GM20000 (cell line): Measurements from ENCODE around the gene FANK1.

ENCODE experiments used
- DNase-seq: peaks from one replicate; pipeline ENCODE4 v3.0.0; 2012; ENCODE audit warnings: low spot score
- TF ChIP-seq, protein P1 (sequence below): IDR thresholded peaks from 2 replicates; pipeline ENCODE4 v1.5.1; 2012; ENCODE audit warnings: mild to moderate bottlenecking, control low read depth; ENCODE audit errors: extremely low read depth, missing control alignments

The FANK1 gene

GRCh38 chr10:126009650-126010049 lies 113.3 kb downstream of the FANK1 start:
- TF ChIP-seq, protein P1, sequence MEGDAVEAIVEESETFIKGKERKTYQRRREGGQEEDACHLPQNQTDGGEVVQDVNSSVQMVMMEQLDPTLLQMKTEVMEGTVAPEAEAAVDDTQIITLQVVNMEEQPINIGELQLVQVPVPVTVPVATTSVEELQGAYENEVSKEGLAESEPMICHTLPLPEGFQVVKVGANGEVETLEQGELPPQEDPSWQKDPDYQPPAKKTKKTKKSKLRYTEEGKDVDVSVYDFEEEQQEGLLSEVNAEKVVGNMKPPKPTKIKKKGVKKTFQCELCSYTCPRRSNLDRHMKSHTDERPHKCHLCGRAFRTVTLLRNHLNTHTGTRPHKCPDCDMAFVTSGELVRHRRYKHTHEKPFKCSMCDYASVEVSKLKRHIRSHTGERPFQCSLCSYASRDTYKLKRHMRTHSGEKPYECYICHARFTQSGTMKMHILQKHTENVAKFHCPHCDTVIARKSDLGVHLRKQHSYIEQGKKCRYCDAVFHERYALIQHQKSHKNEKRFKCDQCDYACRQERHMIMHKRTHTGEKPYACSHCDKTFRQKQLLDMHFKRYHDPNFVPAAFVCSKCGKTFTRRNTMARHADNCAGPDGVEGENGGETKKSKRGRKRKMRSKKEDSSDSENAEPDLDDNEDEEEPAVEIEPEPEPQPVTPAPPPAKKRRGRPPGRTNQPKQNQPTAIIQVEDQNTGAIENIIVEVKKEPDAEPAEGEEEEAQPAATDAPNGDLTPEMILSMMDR: no peak
- DNase-seq: no peak

GRCh38 chr10:126011995-126012394 lies 115.6 kb downstream of the FANK1 start:
- TF ChIP-seq, protein P1: no peak
- DNase-seq: no peak

GRCh38 chr10:126012485-126012884 lies 116.1 kb downstream of the FANK1 start:
- TF ChIP-seq, protein P1: no peak
- DNase-seq: no peak

DNA sequence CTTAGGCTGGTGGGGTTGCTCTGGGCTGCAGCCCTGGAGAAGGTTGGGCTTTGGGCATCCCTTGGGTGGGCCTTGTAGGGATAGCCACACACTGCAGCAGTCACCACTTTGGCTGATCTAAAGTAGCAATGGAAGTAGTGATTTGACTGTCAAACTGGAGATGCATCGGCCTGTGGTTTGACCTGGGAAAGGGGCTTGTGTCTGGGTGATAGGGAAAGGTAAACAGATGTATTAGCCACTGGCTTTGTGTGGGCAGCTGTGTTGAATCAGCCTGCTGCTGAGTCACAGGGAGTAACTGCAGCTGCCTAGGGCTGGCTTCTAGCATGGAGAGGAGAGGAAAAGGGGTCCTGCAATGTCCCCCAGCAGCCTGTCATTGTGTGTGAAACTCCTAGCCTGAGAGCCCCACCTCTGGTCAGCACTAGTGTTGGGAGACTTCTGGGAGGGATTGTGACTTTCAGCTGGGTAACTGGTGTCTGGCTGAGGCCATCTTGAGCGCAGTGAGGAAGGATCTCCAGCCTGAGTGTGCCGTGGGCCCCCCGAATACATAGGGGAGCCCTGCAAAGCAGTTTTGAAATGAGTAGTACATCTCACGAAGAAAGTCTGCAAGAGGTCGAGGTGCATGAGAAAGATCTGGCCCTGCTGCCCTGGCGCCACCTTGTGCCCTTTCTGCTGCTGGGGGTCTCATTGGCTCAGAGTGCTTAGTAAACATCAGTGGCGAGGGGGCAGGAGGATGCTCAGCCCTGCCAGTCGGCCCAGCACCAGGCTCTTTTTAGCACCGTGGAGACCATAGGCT lies 117.3 kb downstream of the FANK1 start:
- DNase-seq: peak; percentile 18
- TF ChIP-seq, protein P1: no peak

- TF ChIP-seq, protein P1: no peak
- DNase-seq: no peak
Observed at GRCh38 chr10:126014309-126014708, 117.9 kb downstream of the FANK1 start.

GRCh38 chr10:126015413-126015812 lies 119.0 kb downstream of the FANK1 start:
- TF ChIP-seq, protein P1: no peak
- no peak for DNase-seq

DNA sequence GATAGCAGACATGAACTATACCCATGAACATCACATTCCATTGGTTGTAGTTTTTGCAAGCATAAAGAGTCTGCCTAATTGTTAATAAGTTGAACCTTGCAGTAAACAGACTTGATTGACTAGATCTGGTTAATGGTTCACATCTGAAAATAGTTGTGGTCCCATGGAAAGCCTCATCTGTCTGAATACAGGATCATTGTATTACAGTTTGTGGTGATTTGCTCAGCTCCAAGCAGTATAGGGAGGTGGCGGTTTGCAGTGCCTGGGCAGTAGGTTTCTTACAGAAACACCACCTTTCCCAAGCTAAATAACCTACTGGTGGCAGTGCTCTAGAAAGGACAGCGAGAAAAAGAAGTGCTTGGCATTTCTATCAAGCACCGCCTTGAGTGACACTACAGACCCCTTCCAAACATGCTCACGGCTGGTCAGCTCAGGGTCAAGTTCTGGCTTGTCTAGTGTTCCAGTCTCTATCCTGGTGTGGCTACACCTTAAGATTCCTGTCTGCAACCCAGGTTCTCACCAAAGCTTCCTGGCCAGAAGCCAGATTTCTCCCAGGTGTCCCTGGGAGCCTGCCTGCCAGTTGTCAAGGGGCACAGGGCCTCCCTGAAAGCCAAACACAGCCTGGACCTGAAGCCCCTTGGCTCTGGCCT lies 119.9 kb downstream of the FANK1 start:
- DNase-seq: no peak
- TF ChIP-seq, protein P1: no peak
